ENCODE measurements around the gene SRRM2.
A peak's percentile ranks its signal among the peaks of the same experiment; 100 is the strongest.

The SRRM2 gene

DNA sequence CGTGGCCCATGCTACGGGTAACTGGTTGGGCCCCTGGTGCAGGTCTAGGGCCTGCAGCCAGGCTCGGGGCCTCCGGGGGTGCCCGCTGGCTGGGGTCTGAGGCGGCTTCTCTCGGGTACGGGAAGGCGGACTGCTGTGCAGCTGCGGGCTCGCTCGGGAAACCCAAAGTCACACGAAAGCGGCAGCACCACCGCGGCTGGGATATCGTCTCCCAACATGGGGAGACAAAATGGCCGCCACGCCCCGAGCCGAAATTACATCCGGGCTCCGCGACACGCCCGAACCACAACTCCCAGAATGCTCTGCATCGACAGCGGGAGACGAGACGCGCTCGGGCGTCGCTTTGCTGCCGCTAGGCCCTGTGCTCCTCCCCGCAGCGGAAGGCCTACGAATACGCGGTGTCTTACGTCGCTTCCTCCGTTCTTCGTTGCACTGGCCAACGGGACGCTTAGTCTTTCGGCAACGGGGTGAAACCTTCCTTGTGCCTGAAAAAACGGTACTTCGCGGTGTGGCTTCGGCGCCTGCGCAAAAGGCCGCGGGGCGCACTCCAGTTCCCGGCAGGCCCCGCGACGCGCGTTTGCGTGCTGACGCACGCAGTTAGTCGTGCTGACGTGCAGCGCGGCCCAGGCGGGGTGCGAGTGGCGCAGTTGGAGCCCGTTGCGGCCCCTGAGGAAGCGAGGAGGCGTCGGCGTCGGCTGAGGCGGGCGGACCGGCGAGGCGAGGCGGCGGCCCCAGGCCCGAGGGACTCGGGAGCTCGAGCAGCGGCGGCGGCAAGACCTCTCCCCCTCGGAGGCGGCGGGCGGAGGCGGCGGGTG, at the start of gene SRRM2:
TSS of gene SRRM2 (plus strand) at position 604 of the 815 bp plus-strand sequence. CDS start 3,727 bp downstream, outside the sequence.
- peak; percentile 89 for DNase-seq

DNA sequence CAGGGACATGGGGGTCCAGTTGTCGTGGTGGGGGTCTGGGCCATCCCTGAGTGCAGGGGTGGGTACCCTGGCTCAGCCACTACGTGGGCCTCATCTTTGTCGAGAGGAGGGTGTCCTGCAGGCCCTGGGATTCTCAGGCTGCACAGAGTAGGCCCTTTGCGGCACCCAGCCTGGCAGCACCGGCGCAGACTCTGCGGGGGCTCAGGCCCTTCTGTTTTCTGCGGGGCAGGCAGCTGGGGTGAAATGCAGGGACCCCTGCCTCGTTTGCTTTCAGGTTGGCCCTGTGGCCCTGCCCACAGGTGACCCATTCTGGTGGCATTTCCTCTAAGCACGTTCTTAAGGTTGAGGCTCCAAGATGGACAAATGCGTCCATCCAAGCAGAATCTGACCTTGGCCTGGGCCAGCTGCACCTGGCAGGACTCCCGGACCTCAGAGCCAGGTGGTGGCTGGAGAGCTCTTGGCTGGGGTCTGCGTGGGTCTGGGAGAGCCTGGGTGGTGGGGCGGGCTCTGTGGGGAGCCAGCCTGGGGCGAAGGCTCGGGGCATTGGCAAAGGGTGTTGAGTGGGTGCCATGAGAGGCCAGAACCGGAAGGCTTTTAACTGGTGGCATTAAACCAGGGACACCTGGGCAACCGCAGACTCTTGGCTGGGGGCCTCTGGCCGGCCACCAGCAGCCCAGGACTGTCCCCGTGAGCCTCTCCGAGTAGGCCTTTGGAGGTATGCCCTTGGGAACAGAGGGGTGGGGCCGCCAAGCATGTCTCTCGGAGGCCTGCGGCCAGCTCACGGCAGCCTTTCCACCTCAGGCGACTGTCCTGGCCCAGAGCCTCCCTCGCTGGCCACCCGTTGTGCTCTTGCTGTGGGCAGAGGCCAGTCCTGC, 49.3 kb upstream of the SRRM2 start:
- no peak for DNase-seq

DNA sequence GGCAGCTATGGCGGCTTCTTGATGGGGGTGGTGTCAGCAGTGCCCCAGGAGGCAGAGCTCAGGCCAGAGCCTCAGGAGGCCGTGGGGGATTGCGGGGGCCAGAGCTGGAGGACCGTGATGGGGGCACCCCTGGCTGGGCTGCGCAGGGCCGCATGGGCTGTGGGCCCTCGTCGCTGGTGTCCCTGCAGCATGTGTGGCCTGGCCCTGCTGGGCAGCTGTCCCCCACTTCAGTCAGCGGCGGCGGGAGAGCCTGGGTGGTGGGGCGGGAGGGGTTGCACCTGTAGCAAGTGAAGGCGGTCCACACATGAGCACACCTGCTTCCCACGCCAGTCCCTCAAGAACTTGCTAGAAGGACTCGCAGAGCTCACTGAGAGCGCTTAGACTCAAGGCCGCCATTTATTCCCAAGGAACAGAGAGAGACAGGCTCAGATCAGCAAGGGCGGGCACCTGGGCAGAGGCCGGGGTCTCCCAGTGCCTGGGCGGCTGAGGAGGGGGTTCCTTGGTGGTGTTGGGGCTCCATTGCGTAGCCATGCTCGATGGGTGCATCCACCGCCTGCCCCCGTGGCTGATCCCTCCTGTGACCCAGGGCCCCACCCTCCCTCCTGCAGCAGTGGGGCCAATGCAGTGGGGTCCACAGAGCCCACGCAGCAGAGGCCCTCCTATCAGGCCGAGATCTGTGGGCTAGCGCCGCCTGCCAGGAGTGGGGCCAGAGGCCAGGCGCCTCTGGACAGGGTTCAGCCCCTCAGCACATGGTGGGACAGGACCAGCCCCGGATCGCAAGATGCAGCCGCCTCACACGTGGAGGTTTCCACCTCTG, 48.1 kb upstream of the SRRM2 start:
- DNase-seq = no peak

DNA sequence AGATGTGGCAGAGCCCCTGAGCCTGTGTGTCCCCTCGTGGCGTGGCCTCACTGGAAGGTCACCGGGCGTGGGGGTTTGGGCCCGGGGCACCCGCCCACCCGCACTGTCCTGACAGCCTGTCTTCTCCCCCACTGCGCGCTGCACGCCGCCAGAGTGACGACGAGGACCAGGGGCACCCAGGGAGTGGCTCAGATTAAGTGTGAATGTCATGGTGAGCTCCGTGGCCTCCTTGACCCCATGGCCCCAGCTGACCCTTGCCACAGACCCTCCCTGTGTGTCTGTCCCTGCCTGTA, 47.5 kb upstream of the SRRM2 start:
- no peak for DNase-seq

DNA sequence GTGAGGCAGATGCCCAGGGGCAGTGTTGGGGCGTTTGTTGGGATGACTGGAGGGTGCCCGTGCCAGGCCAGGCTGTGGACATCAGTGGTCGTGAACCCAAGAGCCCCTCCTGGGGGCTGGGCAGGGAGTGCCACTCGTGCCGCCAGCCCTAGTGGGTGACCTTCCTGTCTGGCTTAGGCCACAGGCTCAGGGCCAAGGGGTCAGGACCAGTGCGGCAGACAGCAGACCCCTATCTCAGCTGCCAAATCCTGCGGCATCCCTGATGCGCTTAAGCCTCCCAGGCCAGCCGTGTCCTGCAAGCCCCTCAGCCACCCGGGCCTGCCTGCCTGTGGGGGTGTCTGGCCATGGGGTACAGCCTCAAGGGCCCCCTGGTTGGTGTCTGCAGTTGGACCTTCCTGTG, 47.1 kb upstream of the SRRM2 start:
- no peak for DNase-seq

DNA sequence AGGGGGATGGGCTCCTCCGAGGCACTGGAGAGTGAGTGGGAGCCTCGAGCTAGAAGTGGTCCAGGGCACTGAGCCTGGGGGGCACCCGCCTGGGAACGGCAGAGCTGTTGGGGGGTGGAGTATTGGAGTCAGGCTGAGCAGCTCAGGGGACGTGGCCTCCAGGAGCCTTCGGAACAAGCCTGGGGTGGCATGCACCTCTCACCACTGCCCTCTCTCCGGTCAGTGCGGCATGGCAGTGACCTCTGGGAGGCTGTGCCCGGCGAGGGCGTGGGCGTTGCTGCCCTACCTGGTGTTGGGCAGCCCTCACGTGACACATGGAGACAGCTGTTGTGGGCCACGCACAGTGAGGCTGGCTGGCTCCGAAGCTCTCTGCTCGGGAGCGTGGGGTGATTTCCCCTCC, 46.4 kb upstream of the SRRM2 start:
- no peak for DNase-seq

DNA sequence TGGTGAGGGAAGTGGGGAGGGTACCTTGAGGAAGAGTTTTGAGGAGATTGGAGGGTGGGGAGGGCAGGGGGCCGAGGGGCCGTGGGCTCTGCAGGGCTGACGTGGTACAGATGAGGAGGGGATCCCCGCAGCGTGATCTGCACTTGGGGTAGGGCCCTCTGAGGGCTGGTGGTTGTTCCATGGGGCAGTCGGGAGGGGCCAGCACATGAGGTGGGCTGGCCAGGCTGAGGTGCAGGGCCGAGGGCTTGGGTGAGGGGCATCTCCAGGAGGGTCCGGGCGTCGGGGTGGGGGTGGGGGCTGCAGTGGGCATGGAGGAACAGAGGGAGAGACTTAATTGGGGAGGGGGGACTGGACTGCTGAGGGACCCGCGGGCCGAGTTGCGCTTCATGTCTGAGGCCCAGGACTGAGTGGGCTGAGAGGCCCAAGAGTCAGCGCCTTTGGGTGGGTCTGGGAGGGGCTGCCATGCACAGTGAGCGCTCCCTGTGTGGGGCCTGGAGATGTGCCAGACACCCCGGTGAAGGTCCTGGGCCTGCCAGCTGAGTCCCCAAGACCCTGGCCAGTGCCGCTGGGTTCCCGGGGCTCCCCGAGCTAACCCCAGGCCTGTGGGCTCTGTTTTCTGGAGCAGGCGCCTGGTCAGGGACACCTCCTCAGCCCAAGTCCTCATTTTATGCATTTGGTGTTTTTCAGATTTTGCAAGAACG, 45.7 kb upstream of the SRRM2 start:
- DNase-seq = no peak

DNA sequence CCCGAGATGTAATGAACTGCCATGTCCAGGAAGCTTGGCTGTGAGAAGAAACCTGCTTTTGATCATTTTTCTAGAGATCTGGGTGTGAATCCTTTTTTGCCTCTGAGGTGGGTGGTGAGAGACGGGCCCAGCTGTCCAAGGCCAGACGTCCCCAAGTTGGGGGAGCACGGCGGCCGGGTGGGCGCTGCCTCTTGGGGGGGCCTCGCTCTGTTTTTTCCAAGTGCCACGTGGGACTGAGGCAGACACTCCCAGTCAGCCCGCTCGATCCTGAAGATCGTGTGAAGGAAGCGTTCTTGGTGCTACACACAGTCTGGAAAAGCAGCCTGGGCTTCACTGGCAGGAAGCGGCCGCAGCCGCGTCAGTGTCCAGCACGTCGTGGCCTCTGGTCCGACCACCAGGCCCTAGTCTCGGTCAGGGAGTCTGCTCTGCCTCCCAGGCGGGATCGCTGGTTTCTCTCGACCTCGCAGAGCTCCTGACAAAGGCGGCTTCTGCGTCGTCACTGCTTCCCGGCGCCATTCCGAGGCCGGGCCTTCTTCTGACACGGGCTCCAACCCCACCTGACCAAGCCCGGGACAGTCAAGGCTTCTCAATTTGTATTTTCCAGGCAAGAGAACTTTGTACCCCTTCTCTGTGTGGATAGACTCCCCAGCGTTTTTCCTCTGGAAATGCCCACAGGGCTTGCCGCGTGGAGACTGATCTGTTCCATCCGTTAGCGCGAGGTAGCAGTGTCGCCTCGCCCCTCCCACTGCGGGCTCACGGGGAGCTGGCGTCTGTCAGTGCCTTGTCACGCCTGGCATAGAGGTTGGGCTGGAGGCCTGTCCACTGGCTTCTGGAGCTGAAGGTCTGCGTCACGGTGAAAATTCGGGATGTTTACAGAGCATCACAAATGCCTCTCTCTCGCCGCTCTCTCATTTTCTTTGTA, 44.8 kb upstream of the SRRM2 start:
- DNase-seq = no peak

DNA sequence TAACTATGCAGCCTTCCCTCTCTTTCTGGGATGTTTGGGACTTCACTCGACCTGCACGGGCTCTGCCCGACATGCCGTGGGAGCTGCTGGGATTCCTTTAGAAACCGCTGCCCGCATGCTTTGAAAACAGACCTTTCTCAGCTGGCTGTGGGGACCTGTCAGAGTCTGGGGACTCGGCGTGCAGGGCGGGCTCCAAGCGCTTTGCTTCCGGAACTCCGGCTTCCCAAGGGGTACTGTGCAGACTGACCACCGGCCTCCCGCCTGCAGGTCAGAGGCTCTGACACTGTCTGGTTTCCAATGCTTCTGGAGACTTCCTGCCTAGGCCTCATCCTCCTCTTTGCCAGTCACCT, 44.2 kb upstream of the SRRM2 start:
- DNase-seq = no peak

DNA sequence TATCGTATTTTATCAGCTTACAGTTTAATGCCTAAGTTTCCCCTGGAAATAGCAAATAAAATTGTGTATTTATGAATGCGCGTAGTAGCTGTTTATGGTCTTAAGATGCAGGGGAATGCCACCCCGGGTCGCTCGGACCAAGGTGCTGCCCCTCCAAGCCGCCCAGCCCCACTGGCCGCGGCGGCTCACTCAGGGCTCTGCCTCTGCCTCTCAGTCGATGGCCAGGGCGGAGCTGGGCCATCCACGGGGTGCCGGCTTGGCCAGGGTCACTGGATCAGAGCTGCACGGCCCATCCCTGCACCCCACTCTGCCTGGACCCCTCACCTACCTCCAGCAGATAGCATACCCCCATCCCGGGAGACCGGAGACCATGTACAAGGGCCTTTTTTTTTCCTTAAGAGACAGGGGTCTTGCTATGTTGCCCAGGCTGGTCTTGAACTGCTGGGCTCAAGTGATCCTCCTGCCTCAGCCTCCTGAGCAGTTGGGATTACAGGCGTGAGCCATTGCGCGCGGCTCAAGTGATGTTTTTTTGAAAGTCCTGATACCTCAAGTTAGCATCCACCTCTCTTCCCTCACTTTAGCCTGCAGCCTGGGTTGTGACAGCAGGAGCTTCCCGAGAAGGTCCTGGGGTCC, 43.4 kb upstream of the SRRM2 start:
- no peak for DNase-seq

DNA sequence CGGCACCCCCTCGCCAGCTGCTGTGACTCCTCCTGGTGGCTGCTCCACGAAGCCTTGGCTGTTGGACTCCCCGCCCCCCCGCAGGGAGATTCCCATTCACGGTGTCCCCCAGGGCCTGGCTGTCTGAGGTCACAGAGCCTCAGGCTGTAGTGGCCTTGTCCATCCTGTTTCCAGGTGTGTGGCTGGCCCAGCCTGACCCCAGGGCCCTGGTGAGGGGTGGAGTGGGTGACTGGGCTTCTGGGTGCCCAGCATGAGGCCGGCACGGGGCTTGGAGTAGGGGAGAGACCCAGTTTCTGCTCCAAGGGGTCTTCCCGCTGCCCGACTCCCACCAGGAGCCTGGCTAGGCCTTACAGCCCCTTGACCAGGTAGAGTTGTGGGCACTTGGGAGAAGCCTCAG, 42.9 kb upstream of the SRRM2 start:
- DNase-seq = no peak

DNA sequence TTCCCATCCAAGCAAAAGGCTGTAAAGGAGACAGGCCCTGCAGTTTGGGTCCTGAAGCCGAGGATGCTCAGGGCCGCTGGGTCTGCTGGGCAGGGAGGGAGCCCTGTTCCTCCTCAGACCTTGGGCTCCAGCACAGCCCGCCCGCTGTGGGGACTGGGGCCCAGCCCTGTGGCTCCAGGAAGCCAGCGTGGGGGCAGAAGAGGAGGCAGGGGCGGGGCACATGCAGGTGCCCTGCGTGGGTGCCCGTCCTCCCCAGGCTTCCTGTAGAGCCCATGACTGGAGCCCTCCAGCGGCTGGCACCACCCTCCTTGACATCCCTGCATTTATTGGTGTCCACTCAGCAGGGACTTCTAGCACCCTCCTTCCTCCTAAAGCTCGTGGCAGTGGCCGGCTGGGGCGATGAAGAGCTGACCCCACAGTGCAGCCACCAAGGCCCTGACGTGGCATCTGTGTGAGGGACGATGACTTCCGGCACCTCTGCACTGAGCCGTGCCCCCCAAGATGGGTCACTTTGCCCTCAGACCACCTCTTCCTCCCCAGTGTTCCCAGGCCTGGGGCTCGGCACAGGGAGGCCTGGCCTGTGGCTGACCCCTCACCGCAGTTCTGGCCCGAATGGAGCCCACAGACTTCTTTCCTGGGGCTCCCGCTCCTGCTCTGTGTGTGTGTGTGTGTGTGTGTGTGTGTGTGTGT, 42.3 kb upstream of the SRRM2 start:
- DNase-seq = no peak

DNA sequence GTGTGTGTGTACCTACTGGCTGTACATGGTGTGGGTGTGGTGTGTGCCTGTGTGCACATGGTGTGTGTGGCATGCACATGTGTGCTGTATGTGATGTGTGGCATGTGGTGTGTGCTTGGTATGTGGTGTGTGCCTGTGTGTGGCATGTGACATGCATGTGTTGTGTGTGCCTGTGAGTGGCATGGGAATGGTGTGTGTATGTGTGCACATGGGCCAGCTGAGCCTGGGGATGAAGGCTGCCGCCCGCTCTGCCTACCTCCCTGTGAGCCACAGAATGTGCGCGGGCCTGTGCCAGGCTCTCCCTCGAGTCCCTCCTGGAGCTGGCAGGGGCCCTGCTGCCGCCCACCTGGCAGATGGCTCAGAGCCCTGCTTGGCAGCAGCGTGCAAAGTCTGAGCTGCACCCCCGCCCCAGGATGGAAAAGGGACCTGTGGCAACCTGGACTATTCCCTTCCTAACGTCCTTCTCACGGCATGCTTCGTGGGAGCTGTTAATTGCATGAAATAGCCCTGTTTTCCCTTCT, 41.7 kb upstream of the SRRM2 start:
- no peak for DNase-seq

DNA sequence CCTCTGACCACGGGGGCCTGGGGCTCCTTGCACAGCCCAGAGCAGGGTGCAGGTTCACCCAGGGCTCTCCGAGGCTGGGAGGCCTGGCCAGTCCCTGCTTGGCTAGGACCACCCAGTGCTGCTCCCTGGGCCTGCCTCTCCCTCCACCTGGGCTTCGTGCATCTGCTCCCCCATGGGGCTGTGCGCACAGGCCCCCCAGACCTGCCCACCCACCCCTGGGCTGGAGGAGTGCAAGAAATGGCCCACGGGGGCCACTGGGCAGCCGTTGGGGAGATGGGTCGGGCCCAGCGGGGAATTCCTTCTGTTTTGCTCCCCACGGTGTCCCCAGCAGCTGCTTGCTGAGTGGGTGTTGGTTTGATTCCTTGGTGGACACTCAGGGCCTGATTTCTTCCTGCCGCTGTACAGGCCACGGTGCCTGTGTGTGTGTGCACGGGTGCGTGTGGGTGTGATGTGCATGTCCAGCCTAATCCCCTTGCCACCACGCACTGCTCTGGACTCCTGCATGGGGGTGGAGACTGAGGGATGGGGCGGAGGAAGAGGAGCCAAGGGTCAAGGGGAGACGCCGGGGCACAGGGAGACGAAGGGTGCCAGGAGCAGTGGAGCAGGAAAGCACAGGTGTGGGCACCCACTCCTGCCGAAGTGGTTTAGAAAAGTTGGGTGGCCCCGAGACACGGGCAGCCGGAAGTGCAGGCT, 40.9 kb upstream of the SRRM2 start:
- DNase-seq = no peak

DNA sequence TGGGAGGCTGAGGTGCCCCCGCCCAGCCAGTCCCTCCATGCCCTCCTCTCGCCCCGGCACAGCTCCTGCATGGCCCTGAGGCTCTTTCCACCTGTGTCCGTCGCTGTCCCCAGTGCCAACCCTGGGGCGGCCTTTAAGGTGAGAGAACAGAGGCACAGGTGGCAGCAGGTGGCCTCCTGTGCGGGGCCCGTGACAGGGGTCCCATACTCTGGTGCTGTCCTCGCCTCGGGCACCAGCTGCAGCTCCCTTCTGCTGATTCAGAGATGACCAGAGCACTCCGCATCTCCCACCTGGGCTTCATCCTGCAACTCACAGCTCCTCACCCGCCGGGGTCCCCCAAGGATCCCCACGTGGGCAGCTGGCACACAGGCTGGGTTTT, 40.4 kb upstream of the SRRM2 start:
- no peak for DNase-seq

DNA sequence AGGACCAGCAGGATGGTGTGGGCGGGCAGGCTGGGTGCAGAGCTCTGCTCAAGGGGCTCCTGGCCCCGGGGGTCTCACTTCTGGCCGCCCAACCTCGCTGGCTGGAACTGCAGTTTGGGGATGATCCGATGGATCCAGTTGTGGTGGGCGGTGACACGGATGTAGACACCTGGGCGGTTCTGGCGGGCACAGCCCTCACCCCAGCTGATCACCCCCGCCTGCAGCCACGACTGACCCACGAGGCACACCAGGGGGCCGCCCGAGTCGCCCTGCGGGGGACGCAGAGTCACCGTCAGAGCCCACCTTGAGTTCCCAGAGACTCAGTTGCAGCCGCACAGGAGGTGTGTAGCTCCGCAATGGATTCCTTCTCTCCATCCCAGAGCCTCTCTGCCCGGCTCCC, 39.9 kb upstream of the SRRM2 start:
- no peak for DNase-seq

DNA sequence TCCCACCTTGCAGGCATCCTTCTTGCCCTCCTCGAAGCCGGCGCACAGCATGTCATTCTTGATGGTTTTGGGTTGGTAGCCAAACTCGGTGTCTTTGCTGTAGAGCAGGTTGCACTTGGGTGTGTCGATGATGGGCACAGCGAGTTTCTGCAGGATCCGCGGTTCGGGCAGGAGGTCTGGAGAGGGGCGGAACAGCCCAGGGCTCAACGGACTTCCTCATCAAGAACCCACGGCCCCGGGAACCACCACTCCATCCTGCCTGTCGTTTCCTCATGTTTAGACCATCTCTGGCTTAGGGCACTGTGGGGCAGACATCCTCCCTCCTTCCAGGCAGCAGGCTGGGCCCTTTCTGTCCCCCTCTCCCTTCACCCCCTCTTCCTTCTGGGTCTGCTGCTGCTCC, 38.9 kb upstream of the SRRM2 start:
- no peak for DNase-seq

DNA sequence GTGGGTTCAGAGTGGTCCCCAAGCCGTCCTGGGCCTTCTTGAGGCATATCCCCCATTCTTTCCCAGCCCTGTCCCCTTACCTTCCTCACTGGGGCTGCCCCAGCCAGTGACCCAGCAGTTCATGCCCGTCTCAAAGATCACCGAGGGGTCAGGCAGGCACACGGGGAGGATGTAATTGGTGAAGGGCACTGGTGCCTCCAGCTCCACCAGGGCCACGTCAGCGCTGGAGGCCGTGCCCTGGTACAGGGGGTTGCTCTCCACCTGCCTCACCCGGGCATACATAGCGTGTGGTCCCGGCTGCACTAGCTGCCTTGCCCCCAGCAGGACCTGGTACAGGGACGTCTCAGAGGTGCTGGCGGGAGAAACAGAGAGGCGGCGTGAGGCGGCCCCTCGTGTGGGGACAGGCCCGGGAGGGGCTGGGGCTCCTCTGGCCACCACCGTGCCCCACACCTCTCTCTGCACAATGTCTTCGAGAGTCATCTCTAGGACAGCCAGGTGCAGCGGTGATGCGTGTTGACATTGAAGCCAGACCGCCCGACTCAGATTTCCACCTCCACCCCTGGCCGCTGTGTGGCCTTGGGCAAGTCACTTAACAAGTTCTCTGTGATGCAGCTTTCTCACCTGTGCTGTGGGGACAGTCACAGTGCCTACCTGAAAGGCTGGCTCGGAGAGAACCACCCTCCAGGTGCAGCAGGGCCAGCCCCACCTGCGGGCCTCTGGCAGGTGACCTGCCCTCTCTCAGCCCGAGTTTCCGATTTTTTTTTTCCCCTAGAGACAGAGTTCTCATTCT, 38.3 kb upstream of the SRRM2 start:
- DNase-seq = no peak

DNA sequence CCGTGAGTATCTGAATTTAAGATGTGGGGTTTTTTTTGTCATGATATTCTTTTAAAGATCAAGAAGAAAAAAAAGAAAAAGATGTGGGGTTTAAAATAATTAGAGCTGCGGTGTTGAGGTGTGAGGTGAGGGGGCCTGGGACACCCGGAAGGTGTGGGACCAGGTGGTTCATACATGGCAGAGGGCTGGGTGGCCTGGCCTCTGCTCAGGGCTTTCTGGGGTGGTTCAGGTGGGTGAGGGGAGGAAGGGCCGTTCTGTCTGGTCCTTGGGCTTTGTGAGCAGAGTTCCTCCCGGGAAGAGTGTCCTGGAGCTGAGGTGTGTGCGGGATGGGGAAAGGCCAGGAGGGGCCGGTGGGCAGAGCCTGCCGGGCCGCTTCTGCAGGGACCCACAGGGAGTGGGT, 37.4 kb upstream of the SRRM2 start:
- no peak for DNase-seq

Measured in stimulated activated CD4-positive, alpha-beta T cell treated with anti-CD3 and anti-CD28 coated beads, Interleukin-12 subunit alpha, Interleukin-12 subunit beta, amount 100 ng/mL, for 4 hours (primary cell).